Gastrocnemius medialis (tissue), 4 donors: Measurements from ENCODE around the gene CDC14C. TPM values are rescaled to one million over a fixed set of nuclear protein-coding genes. Genes with fewer than 3 reads are reported as not detected.

Experiments used
- ATAC-seq, 2 donors: fragments of 150-250 bp; one replicate each; pipeline ENCODE4 v1.9.1; 2016
- DNase-seq, 2 donors: peaks; one replicate each; pipeline ENCODE4 v3.0.0-alpha.2; 2019
- H3K27ac ChIP-seq, 4 donors: fragments of 200-600 bp; sonication (generic); 1 replicate in 1 of 4; 2 replicates in 3 of 4; pipeline ENCODE4 v1.5.1; 2016 to 2018; ENCODE audit warnings: mild to moderate bottlenecking in 2 of 4, moderate library complexity in 1 of 4
- H3K27me3 ChIP-seq, 3 donors: fragments of 200-600 bp; sonication (generic) in 2 of 3; 1 replicate in 1 of 3; 2 replicates in 2 of 3; pipeline versions ENCODE4 v1.5.1 to v1.6.0; 2016 to 2019; ENCODE audit warnings: mild to moderate bottlenecking in 1 of 3, moderate library complexity in 1 of 3
- H3K36me3 ChIP-seq, 2 donors: fragments of 200-600 bp; sonication (generic) in 1 of 2; one replicate each; pipeline ENCODE4 v1.5.1; 2017 to 2018
- H3K4me1 ChIP-seq, 2 donors: fragments of 200-600 bp; sonication (generic) in 1 of 2; one replicate each; pipeline ENCODE4 v1.5.1; 2016 to 2017; ENCODE audit warnings: mild to moderate bottlenecking in 2 of 2
- H3K4me3 ChIP-seq, 4 donors: fragments of 200-600 bp; sonication (generic) in 3 of 4; 1 replicate in 1 of 4; 2 replicates in 3 of 4; pipeline ENCODE4 v1.5.1; 2016 to 2019; ENCODE audit warnings: mild to moderate bottlenecking in 2 of 4
- H3K9me3 ChIP-seq, 3 donors: fragments of 200-600 bp; sonication (generic) in 2 of 3; 1 replicate in 1 of 3; 2 replicates in 2 of 3; pipeline ENCODE4 v1.5.1; 2016 to 2019
- POLR2A ChIP-seq, 2 donors: fragments of 450-650 bp; IDR thresholded peaks; one replicate each; pipeline ENCODE4 v1.6.1; 2017; ENCODE audit warnings: antibody characterized with exemption in 2 of 2, mild to moderate bottlenecking in 2 of 2, moderate library complexity in 2 of 2
- in situ Hi-C, 4 donors: fragments of 200-750 bp; cut with MboI; loops; one replicate each; pipeline versions ENCODE4 v1.15.0 to v1.8.0; 2017; ENCODE audit warnings: low sequenced_read_pairs in 4 of 4
- intact Hi-C: fragments of 100-400 bp; cut with DNase I; formaldehyde crosslinking; loops from one replicate; pipeline ENCODE4 v1.15.1; 2023; ENCODE audit warnings: low total_unique reads
- total RNA-seq, 4 donors: library from RNA; depleted of rRNA; stranded (reverse); fragments of >200 nt; gene quantifications; one replicate each; pipeline versions ENCODE4 v1.1.0 to v1.2.3, GENCODE V29; 2016
- TF ChIP-seq, protein P1 (sequence below), 5 experiments: fragments of 450-650 bp in 3 of 5; fragments of 200-600 bp in 2 of 5; sonication (generic) in 2 of 5; IDR thresholded peaks in 4 of 5; conservative IDR thresholded peaks in 1 of 5; 1 replicate in 4 of 5; 2 replicates in 1 of 5; pipeline ENCODE4 v1.5.1; 2016 to 2019; ENCODE audit warnings: antibody characterized with exemption in 5 of 5, mild to moderate bottlenecking in 3 of 5, moderate library complexity in 3 of 5

CDC14C gene
- total RNA-seq, 4 donors from 2014 or later, result not detected

DNA sequence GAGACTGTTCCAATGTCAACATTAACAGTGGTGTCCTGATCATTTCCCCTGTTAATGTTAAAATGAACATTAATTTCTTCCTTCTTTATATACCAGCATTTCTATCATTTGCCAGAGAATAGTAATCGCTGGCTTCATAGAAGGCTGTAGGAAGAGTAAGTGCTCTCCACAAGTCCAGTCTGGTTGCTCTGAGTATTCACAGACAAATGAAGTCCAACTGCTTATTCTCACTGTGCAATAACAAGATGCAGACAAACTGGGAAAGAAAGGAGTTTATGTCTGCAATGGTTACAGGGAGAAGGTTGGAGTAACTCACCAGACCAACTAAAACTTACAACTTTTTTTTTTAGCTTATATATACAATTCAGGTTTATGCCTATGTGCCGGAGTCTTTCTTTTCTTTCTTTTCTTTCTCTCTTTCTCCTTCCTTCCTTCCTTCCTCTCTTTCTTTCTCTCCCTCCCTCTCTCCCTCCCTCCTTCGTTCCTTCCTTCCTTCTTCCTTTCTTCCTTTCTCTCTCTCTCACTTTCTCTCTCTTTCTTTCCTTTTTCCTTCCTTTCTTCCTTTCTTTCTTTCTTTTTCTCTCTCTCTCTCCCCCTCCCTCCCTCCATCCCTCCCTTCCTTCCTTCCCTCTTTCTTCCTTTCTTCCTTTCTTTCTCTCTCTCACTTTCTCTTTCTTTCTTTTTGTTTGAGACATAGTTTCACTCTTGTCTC is 19.1 kb downstream of the CDC14C start:
- Histone ChIP-seq H3K27me3 (no peaks in the 10 kb centered on the region), H3K9me3 (no peaks in the 10 kb centered on the region), H3K4me3 (no peak overlapping the region), H3K27ac (no peak overlapping the region), H3K36me3 (no peaks in the 10 kb centered on the region), H3K4me1 (no peaks in the 10 kb centered on the region)
- DNase-seq (no peak), ATAC-seq (no peak)
- TF ChIP-seq, protein P1, sequence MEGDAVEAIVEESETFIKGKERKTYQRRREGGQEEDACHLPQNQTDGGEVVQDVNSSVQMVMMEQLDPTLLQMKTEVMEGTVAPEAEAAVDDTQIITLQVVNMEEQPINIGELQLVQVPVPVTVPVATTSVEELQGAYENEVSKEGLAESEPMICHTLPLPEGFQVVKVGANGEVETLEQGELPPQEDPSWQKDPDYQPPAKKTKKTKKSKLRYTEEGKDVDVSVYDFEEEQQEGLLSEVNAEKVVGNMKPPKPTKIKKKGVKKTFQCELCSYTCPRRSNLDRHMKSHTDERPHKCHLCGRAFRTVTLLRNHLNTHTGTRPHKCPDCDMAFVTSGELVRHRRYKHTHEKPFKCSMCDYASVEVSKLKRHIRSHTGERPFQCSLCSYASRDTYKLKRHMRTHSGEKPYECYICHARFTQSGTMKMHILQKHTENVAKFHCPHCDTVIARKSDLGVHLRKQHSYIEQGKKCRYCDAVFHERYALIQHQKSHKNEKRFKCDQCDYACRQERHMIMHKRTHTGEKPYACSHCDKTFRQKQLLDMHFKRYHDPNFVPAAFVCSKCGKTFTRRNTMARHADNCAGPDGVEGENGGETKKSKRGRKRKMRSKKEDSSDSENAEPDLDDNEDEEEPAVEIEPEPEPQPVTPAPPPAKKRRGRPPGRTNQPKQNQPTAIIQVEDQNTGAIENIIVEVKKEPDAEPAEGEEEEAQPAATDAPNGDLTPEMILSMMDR (IDR thresholded peaks at IDR 0.05 in 4 of 5, conservative IDR thresholded peaks at IDR 0.05 in 1 of 5), result no peak
- no peak for TF ChIP-seq POLR2A (IDR thresholded peaks at IDR 0.05)
- in situ Hi-C loops, result no loop called here
- intact Hi-C loops, result no loop called here

DNA sequence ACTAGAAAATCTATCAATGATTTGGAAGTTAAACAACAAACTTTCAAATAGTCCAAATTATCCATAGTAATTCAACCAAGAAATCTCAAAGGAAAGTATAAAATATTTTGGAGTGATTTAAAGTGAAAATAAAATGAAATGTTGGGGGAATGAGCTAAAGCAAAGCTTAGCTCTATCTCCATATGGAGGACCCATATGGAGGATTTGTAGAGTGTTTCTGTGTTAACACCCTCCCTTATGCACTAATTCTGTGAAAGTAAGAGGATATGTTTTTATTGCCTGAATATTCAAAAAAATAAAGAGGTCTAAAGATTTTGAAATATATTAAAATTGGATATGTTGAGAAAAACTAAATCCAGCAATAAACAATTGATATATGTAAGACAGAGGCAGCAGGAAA is 31.6 kb downstream of the CDC14C start:
- ATAC-seq (no peak), DNase-seq (no peak)
- no peak overlapping the region for H3K27ac ChIP-seq
- no peaks in the 10 kb centered on the region for H3K36me3 ChIP-seq
- intact Hi-C loops (no loop called here), in situ Hi-C loops (no loop called here)
- no peaks in the 10 kb centered on the region for H3K4me1 ChIP-seq
- H3K4me3 ChIP-seq, result no peak overlapping the region
- H3K9me3 ChIP-seq, result no peaks in the 10 kb centered on the region
- H3K27me3 ChIP-seq, result no peaks in the 10 kb centered on the region
- TF ChIP-seq, protein P1 (IDR thresholded peaks at IDR 0.05 in 4 of 5, conservative IDR thresholded peaks at IDR 0.05 in 1 of 5), result no peak
- TF ChIP-seq POLR2A (IDR thresholded peaks at IDR 0.05), result no peak

DNA sequence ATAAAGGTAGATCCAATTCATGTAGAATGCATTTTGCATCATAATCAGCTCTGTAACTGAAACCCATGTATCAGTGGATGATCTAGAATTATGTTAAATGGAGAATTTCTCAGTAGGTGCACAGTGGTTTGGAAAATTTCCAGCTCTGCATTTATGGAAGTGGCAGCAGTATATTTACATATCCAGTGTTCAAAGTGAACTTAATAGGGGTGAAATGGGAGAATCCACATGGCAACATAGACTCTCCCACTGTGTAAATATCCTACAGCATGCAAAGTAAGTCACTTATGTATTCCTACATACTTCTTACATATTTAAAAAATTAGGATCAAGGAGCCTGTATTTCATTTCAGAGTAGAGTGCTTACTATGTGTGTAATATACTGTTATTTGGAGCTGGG is 35.3 kb downstream of the CDC14C start:
- intact Hi-C loops (no loop called here), in situ Hi-C loops (no loop called here)
- Histone ChIP-seq H3K4me3 (no peak overlapping the region), H3K27me3 (no peaks in the 10 kb centered on the region), H3K4me1 (no peaks in the 10 kb centered on the region), H3K36me3 (no peaks in the 10 kb centered on the region), H3K9me3 (no peaks in the 10 kb centered on the region), H3K27ac (no peak overlapping the region)
- ATAC-seq (no peak), DNase-seq (no peak)
- TF ChIP-seq, protein P1 (IDR thresholded peaks at IDR 0.05 in 4 of 5, conservative IDR thresholded peaks at IDR 0.05 in 1 of 5), result no peak
- TF ChIP-seq POLR2A (IDR thresholded peaks at IDR 0.05), result no peak

DNA sequence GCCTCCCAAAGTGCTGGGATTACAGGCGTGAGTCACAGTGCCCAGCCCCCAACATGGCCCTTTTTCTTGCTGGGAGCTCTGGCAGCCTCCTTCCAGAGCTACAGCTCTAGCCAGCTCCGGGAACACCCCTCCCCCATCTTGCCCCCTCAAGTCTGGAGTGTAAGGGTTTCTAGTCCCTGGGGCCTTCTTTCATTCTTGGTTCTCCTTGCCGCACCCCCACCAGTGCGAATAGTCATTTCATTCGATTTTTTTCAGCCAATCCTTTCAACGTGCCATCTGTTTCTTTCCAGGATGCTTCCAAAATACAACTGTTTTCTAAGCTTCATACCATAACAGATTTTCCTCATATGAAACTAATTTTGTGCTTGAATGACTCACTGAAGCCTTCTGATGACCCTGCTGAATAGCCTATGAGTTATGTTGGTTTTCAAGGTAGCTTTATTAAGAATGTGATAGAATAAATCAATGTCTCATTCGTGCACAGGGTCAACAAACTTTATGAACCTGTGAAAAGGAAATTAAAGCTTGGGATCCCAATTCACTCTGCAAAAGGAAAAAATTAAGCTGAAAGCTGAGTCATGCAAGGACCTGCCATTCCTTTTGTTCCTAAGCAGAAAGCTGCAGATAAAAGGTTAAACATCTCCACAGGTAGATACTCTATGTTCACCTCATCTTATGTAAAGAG is 38.6 kb downstream of the CDC14C start:
- no peaks in the 10 kb centered on the region for H3K9me3 ChIP-seq
- no peaks in the 10 kb centered on the region for H3K36me3 ChIP-seq
- H3K4me1 ChIP-seq, result no peaks in the 10 kb centered on the region
- in situ Hi-C loops, result no loop called here
- H3K27ac ChIP-seq, result no peak overlapping the region
- TF ChIP-seq, protein P1 (IDR thresholded peaks at IDR 0.05 in 4 of 5, conservative IDR thresholded peaks at IDR 0.05 in 1 of 5), result no peak
- TF ChIP-seq POLR2A (IDR thresholded peaks at IDR 0.05), result no peak
- intact Hi-C loops, result no loop called here
- DNase-seq, result no peak
- no peak overlapping the region for H3K4me3 ChIP-seq
- no peaks in the 10 kb centered on the region for H3K27me3 ChIP-seq
- no peak for ATAC-seq
